HFFc6 (cell line): ENCODE results near the gene ITGAV. TPM values are rescaled to one million over a fixed set of nuclear protein-coding genes. Genes with fewer than 3 reads are reported as not detected.

Experiments used
- DNase-seq: peaks from one replicate; pipeline ENCODE4 v3.0.0-alpha.2; 2018
- H3K27ac Mint-ChIP-seq: 2 replicates; pipeline ENCODE4 v1.8.0; 2020; ENCODE audit warnings: mild to moderate bottlenecking, mixed read lengths
- H3K27me3 Mint-ChIP-seq: 2 replicates; pipeline ENCODE4 v1.8.0; 2021; ENCODE audit warnings: mild to moderate bottlenecking, moderate library complexity, mixed read lengths; ENCODE audit not compliant: insufficient read depth
- H3K36me3 Mint-ChIP-seq: 2 replicates; pipeline ENCODE4 v1.8.0; 2021; ENCODE audit warnings: low read depth, mixed read lengths
- H3K4me1 Mint-ChIP-seq: 2 replicates; pipeline ENCODE4 v1.8.0; 2020; ENCODE audit warnings: low read depth, mixed read lengths
- H3K4me3 Mint-ChIP-seq: 2 replicates; pipeline ENCODE4 v1.8.0; 2020; ENCODE audit warnings: mild to moderate bottlenecking, moderate library complexity, mixed read lengths
- H3K9me3 Mint-ChIP-seq: 2 replicates; pipeline ENCODE4 v1.8.0; 2020; ENCODE audit warnings: mild to moderate bottlenecking, mixed read lengths
- CTCF ChIP-seq: fragments of 200-600 bp; sonication (generic); IDR thresholded peaks from 2 replicates; pipeline ENCODE4 v1.5.0; 2021; ENCODE audit warnings: antibody characterized with exemption, mild to moderate bottlenecking
- total RNA-seq, 6 experiments: library from RNA; stranded (reverse); fragmentation: NEBNext Ultra II Directional; extraction: Animal tissue kit (Norgen Biotek cat#: 25700); gene quantifications; 2 replicates in 1 of 6; 3 replicates in 5 of 6; pipeline ENCODE4 v1.2.3, GENCODE V29; 2021

Gene ITGAV
- total RNA-seq, 6 experiments from 2014 or later, result 66.9 to 88.1 (median 80.7) TPM

GRCh38 chr2:186569897-186570296, 20.0 kb upstream of the ITGAV start:
- Mint-ChIP-seq H3K27ac (no peak overlapping the region; the same call in 1 of the 2 replicates), H3K4me1 (peaks cover 20% of the 10 kb centered on the region), H3K4me3 (no peak overlapping the region), H3K9me3 (no peaks in the 10 kb centered on the region), H3K27me3 (no peaks in the 10 kb centered on the region), H3K36me3 (no peaks in the 10 kb centered on the region)
- no peak for DNase-seq
- TF ChIP-seq CTCF, result no peak

GRCh38 chr2:186570604-186571003, 19.3 kb upstream of the ITGAV start:
- Mint-ChIP-seq H3K27ac (0 out of 2 replicates have a peak overlapping the region, but pooled peaks have one; percentile 10), H3K36me3 (no peaks in the 10 kb centered on the region), H3K4me1 (peaks cover 27% of the 10 kb centered on the region), H3K4me3 (no peak overlapping the region), H3K9me3 (no peaks in the 10 kb centered on the region), H3K27me3 (no peaks in the 10 kb centered on the region)
- peak; percentile 28 for DNase-seq
- TF ChIP-seq CTCF, result no peak

GRCh38 chr2:186572705-186573104, 17.2 kb upstream of the ITGAV start:
- Mint-ChIP-seq H3K4me3 (no peak overlapping the region), H3K4me1 (peaks cover 43% of the 10 kb centered on the region), H3K36me3 (no peaks in the 10 kb centered on the region), H3K9me3 (no peaks in the 10 kb centered on the region), H3K27ac (no peak overlapping the region), H3K27me3 (no peaks in the 10 kb centered on the region; the same call in 1 of the 2 replicates)
- TF ChIP-seq CTCF, result no peak
- DNase-seq, result no peak

GRCh38 chr2:186573531-186573930, 16.3 kb upstream of the ITGAV start:
- Mint-ChIP-seq H3K36me3 (no peaks in the 10 kb centered on the region), H3K9me3 (no peaks in the 10 kb centered on the region), H3K27me3 (no peaks in the 10 kb centered on the region; the same call in 1 of the 2 replicates), H3K4me1 (peaks cover 43% of the 10 kb centered on the region), H3K4me3 (no peak overlapping the region), H3K27ac (no peak overlapping the region)
- no peak for TF ChIP-seq CTCF
- no peak for DNase-seq

- peaks cover 36% of the 10 kb centered on the region for H3K4me1 Mint-ChIP-seq
- peak overlapping the region; percentile 61; the same call in 1 of the 2 replicates for H3K27ac Mint-ChIP-seq
- DNase-seq, result peak; percentile 96
- no peaks in the 10 kb centered on the region for H3K36me3 Mint-ChIP-seq
- peak overlapping the region; percentile 53; the same call in 1 of the 2 replicates for H3K4me3 Mint-ChIP-seq
- no peaks in the 10 kb centered on the region; the same call in 1 of the 2 replicates for H3K27me3 Mint-ChIP-seq
- H3K9me3 Mint-ChIP-seq, result no peaks in the 10 kb centered on the region
- no peak for TF ChIP-seq CTCF
Observed at GRCh38 chr2:186575302-186575701, 14.6 kb upstream of the ITGAV start.

GRCh38 chr2:186575856-186576255, 14.0 kb upstream of the ITGAV start:
- Mint-ChIP-seq H3K36me3 (no peaks in the 10 kb centered on the region), H3K4me1 (peaks cover 30% of the 10 kb centered on the region), H3K27me3 (no peaks in the 10 kb centered on the region; the same call in 1 of the 2 replicates), H3K9me3 (no peaks in the 10 kb centered on the region), H3K4me3 (no peak overlapping the region), H3K27ac (peak overlapping the region; percentile 61; the same call in 1 of the 2 replicates)
- DNase-seq, result no peak
- TF ChIP-seq CTCF, result no peak
